ENCODE results near the gene BMPR1A.
"Not testable (repeated sequence)": the region's sequence is repeated elsewhere in the genome, so short reads cannot be mapped to it uniquely, and the experiment has no call there.

Gene BMPR1A

DNA sequence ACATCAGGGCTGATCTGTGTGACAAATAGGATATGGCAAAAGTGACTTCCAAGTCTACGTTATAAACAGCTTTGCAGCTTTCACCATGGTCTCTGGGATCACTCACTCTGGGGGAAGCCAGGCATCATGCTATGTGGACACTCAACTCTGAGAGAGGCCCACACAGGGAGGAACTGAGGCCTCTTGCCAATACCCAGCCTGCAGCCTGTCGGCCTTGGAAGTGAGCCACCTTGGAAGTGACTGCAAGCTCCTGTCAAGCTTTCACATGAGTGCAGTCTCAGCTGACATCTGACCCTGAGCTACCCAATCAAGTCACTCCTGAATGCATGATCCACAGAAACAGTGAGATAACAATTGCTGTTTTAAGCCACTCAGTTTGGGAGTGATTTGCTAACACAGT, 144.5 kb downstream of the BMPR1A start:
- no peak for TF ChIP-seq ZFX (IDR thresholded peaks at IDR 0.05; ENCODE audit: borderline replicate concordance)

DNA sequence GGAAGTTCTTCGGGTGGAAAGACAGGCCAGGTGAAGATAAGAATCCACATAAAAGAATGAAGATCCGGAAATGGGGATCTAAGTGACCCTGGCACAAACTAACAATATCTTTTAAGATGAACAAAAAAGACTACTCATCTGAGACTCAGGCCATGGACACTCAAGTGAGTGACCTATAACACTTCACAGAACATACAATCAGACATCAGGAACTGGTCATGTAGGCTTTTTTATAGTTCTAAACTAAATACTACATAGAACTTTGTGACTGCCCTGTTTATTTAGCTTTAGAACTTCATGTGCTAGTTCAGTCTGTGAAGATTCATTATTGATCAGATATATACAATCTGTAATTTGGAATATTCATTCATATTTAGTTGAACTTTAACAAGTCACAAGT, 148.2 kb downstream of the BMPR1A start:
- TF ChIP-seq, protein P1, sequence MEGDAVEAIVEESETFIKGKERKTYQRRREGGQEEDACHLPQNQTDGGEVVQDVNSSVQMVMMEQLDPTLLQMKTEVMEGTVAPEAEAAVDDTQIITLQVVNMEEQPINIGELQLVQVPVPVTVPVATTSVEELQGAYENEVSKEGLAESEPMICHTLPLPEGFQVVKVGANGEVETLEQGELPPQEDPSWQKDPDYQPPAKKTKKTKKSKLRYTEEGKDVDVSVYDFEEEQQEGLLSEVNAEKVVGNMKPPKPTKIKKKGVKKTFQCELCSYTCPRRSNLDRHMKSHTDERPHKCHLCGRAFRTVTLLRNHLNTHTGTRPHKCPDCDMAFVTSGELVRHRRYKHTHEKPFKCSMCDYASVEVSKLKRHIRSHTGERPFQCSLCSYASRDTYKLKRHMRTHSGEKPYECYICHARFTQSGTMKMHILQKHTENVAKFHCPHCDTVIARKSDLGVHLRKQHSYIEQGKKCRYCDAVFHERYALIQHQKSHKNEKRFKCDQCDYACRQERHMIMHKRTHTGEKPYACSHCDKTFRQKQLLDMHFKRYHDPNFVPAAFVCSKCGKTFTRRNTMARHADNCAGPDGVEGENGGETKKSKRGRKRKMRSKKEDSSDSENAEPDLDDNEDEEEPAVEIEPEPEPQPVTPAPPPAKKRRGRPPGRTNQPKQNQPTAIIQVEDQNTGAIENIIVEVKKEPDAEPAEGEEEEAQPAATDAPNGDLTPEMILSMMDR (IDR thresholded peaks at IDR 0.05): no peak
- no peak for TF ChIP-seq ZFX (IDR thresholded peaks at IDR 0.05; ENCODE audit: borderline replicate concordance)
- H3K27ac ChIP-seq: no peak overlapping the region

More for the DNA sequence above, 144.5 kb downstream of the BMPR1A start:
- no peak overlapping the region for H3K27ac ChIP-seq

DNA sequence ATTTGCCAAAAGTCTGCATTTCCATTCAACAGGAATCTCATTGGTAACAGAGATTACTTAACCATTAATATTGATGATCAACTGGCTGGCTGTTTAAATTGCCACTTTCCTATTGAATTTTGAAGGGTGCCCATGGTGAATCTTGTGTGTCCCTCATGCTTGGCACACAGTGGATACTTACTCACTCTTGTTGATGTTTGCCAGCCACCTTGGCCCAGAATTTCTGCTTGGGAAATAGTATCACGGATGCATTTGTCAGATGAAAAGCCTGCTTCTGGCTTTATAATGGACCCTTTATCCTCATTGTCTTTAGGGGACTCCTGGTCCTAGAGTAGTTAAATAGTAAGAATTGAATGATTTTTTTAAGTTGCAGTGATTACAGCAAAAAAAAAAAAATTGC, 149.0 kb downstream of the BMPR1A start:
- TF ChIP-seq ZFX (IDR thresholded peaks at IDR 0.05; ENCODE audit: borderline replicate concordance): no peak
- TF ChIP-seq, protein P1 (IDR thresholded peaks at IDR 0.05): no peak
- no peak overlapping the region for H3K27ac ChIP-seq

DNA sequence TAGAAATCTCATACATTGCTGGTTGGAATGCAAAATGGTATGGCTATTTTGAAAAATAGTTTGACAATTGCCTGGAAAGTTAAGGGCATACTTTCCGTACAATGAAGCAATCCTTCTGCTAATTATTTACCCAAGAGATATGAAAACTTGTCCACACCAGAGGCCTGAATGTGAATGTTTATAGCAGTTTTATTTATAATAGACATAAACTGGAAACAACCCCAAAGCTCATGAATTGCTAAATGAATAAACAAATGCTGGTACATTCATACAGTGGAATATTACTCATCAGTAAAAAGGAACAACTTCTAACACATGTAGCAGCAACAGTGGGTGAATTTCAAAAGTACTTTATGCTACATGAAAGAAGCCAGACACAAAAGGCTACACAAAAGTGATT, 158.3 kb downstream of the BMPR1A start:
- TF ChIP-seq ZFX (IDR thresholded peaks at IDR 0.05; ENCODE audit: borderline replicate concordance): no peak
- TF ChIP-seq, protein P1 (IDR thresholded peaks at IDR 0.05): no peak
- no peak overlapping the region for H3K27ac ChIP-seq

DNA sequence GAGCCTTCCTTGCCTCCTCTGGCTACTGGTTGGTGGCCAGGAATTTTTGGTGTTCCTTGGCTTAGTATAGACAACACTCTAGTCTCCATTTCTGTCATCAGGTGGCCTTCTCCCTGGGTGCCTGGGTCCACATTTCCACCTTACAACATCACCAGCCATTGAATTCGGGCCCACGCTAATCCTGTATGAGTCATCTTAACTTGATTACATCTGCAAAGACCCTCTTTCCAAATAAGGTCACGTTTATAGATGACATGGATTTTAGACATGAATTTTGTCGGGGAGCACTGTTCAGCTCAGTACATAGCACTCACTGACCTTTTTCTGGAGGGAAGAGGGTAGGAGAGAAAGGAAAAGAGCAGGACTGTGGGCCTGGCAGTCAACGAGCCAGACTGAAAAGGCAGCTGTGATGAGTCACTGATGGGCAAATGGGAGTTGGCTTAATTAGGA, 161.6 kb downstream of the BMPR1A start:
- no peak overlapping the region for H3K27ac ChIP-seq
- TF ChIP-seq ZFX (IDR thresholded peaks at IDR 0.05; ENCODE audit: borderline replicate concordance): no peak

DNA sequence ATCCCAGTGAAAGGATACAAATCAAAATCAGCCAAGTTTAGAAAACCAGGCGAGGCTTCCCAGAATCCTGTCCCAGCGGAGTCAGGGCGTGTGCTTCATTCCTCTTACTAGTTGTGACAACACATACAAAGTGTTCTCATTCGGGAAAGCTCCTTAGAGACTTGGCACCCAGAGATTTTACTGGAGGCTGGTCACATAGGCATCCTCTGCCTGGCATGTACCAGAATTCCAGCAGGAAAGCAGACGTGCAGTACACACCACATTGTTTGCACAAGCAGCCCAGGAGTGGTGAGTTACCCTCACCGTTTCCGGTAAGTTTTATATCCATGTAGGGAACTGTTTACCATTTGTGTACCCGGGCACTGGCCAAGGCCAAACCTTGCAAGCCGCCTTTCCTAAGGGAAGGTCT, 166.1 kb downstream of the BMPR1A start:
- TF ChIP-seq ZFX (IDR thresholded peaks at IDR 0.05; ENCODE audit: borderline replicate concordance): no peak
- no peak overlapping the region for H3K27ac ChIP-seq

DNA sequence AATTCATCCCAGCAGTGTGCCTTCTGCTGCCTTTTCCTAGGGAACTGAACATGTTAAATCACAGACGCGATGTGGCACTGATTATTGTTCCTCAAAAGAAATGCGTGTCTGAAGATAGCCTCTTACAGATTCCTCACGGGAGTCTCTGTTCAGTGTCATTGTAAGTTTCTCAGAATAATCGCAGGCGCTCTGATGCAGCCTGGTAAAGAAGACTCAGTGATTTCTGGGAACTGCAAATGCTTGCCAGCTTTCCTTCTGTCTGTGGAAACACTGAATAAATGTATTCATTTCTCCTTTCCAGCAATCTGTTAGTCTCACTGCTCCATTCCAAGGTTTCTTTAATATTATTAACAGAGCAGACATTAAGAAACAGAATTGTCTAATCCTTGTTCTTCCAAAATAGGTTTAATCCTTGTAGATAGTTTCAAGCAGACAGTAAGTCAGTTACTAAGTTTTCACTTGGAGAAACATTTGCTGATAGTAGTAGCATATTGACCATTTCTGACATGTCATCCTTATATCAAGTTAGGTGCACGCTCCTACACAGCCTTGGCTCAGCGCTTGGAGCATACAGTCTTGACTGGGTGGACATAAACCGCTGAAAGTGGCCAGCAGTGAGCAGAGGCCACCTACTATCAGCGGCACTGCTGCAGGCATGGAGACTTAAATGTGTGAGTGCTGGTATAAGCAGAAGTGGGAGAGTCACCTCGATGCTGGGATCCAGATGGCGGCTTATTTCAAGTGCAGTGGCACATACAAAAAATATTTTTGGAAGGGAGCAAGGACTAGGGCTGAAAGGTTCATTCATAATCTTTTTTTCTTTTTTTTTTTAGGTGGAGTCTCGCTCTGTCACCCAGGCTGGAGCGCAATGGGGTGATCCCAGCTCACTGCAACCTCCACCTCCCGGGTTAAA, 173.3 kb downstream of the BMPR1A start:
- no peak overlapping the region for H3K27ac ChIP-seq
- TF ChIP-seq, protein P1 (IDR thresholded peaks at IDR 0.05): no peak
- no peak for TF ChIP-seq ZFX (IDR thresholded peaks at IDR 0.05; ENCODE audit: borderline replicate concordance)

DNA sequence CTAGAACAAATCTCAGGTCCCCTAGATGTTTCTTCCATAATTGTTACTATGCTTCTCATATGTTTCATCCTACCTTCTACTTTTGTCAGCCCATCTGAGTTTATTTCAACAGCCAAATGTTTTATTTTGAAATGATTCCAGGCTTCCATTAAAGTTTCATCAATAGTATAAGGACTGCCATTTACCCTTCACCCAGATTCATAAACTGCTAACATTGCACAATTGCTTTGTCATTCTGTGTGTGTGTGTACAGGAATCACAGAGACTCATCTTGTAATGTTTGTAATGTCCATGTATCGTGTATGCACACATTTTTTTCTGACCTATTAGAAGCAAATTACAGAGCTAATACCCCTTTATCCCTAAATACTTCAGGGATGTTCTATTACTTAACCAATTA, 175.5 kb downstream of the BMPR1A start:
- no peak for TF ChIP-seq ZFX (IDR thresholded peaks at IDR 0.05; ENCODE audit: borderline replicate concordance)
- TF ChIP-seq, protein P1 (IDR thresholded peaks at IDR 0.05): no peak
- no peak overlapping the region for H3K27ac ChIP-seq

DNA sequence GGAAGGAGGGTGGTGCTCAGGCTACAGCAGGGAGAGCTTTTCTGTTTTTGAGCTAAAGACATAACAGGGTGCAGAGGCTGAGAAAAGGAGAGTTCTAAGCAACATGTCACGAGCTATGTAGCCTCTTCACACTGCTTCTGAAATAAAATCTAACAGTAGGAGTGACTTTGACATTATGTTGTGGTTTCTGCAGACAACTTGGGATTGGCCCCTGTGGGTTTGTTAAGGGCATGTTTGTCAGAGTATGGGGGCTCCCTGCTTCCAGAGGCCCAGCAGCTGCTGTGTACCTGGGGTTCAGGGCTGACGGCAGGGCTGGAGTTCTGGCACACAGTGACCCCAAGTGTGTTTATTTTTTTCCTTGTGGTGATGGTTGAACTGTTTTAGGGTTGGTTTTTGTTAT, 176.3 kb downstream of the BMPR1A start:
- TF ChIP-seq, protein P1 (IDR thresholded peaks at IDR 0.05): no peak
- TF ChIP-seq ZFX (IDR thresholded peaks at IDR 0.05; ENCODE audit: borderline replicate concordance): no peak
- no peak overlapping the region for H3K27ac ChIP-seq

DNA sequence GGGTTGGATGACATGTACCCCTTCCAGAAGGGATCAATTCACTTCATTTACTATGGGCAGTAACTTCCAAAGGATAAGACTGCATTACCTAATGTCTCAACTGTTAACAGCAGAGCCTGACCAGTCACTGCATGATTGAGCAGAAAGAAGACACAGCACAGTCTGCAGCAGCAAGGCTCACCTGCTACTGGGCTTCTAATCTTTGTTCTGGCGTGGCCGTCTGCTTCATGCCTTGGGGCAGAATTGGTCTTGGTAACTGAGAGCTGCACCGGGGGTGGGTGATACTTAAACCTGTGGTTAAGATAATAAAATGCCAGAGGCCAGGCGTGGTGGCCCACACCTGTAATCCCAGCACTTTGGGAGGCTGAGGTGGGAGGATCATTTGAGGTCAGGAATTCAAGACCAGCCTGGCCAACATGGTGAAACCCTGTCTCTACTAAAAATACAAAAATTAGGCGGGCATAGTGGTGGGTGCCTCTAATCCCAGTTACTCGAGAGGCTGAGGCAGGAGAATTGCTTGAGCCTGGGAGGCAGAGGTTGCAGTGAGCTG, 177.8 kb downstream of the BMPR1A start:
- H3K27ac ChIP-seq: not testable (repeated sequence)
